GM12892 (cell line): Measurements from ENCODE around the gene HNMT.

Source experiments
- POLR2A ChIP-seq: IDR thresholded peaks from 2 replicates; pipeline ENCODE4 v1.6.1; 2011; ENCODE audit warnings: low read depth, low read length, control low read depth
- POLR2AphosphoS5 ChIP-seq: IDR thresholded peaks from 2 replicates; pipeline ENCODE4 v1.6.1; 2011; ENCODE audit warnings: low read depth, low read length, control low read depth

DNA sequence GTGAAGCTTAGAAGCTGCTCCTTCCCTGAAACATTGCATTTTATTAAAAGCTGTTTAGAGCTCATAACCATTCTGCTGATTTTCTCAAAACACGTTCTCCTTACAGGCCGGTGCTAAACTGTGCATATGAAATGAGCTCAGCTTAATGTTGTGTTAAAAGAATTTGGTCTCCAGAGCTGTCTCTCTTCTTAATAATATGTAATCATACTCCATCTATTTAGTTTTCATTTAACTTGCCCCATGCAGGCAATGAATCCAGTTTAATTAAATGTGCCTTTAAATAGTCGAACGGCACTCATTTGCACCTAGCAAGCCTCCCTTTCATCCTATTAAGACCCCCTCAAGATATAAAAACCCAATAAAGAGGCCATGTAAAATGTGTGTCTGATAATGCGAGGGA, 76.3 kb downstream of the HNMT start:
- TF ChIP-seq POLR2AphosphoS5, result no peak
- TF ChIP-seq POLR2A, result no peak
